ENCODE measurements around the gene GLT1D1.

GRCh38 chr12:128853600-128854197 is 421 bp downstream of the GLT1D1 start:
- no peak for TF ChIP-seq CTCF (IDR thresholded peaks at IDR 0.05)
- no peak for TF ChIP-seq POLR2A (IDR thresholded peaks at IDR 0.05)
- TF ChIP-seq EP300 (IDR thresholded peaks at IDR 0.05), result no peak
- TF ChIP-seq POLR2AphosphoS5 (IDR thresholded peaks at IDR 0.05), result no peak

Data from upper lobe of left lung (tissue), 4 donors.